GM18511 (cell line): ENCODE results near the gene SLC41A1.

Experiments used
- ATAC-seq: cut with Tn5 transposase; IDR thresholded peaks from one replicate; pipeline ENCODE4 v1.9.1; 2021; ENCODE audit warnings: mild to moderate bottlenecking, moderate library complexity; ENCODE audit not compliant: unreplicated experiment

Gene SLC41A1

DNA sequence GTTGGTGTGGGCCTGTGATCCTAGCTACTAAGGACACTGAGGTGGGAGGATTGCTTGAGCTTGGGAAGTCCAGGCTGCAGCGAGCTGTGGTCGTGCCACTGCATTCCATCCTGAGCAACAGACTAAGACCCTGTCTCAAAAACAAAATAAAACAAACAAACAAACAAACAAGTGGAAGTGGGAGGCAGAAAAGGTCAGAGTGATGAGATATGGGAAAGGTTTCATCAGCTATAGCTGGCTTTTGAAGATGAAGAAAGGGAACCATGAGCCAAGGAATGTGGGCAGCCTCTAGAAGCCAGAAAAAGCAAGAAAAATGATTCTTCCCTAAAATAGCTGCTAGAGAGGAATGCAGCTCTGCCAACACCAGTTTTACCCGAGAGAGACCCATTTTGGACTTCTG is 52.4 kb downstream of the SLC41A1 start:
- no peak for ATAC-seq

DNA sequence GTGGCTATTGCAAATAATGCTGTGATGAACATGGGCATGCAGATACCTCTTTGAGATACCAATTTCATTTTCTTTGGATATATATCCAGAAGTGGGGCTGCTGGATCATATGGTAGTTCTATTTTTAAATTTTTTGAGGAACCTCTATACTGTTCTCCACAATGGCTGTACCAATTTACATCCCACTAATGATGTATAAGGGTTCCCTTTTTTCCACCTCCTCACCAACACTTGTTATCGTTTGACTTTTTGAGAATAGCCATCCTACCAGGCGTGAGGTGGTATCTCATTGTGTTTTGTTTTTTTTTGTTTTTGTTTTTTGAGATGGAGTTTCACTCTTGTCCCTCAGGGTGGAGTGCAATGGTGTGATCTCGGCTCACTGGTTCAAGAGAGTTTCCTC is 56.4 kb downstream of the SLC41A1 start:
- ATAC-seq: no peak

DNA sequence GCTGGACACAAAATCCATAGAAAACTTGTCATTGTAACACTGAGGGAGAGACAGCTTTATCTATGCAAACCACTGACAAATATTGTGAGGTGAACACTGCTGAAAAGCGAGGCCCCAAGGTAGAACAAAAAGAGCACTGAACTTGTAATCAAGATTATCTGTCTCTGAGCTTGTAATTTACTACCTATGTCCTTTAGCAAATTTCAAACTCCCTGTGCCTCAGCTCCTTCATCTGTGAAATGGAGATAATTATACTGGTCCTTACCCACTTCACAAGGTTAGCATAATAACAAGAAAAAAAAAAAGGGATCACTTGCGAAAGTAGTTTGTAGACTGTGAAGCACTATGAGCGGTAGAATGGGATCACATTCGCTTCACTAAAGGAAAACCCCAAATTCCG is 58.1 kb downstream of the SLC41A1 start:
- no peak for ATAC-seq

DNA sequence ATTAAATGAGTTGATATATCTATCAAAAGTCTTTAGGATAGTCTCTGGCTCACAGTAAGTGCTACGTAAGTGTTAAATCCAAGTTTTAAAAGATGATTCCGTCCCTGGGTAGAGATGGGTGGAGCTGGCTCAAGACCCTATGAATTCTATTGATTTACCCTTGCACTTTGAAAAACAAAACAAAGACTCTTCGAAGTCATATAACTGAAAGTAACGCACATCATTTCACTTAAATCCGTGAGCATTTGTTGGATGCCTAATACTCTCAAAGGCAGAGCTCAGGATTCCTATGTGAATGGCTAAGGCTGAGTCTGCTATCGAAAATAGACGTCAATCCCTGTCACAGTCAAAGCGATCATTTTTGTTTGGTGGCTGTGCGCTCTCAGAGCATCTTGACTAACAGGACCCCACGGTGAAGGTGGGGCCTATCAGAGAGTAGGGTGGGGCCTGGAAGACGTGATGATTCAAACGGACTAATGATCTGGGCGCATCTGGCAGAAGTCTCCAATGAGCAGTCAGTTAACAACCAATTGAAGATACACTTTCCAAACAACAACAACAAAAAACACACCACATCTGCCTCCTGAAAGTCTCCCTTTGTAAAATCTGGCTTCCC is 61.9 kb downstream of the SLC41A1 start:
- ATAC-seq: no peak

DNA sequence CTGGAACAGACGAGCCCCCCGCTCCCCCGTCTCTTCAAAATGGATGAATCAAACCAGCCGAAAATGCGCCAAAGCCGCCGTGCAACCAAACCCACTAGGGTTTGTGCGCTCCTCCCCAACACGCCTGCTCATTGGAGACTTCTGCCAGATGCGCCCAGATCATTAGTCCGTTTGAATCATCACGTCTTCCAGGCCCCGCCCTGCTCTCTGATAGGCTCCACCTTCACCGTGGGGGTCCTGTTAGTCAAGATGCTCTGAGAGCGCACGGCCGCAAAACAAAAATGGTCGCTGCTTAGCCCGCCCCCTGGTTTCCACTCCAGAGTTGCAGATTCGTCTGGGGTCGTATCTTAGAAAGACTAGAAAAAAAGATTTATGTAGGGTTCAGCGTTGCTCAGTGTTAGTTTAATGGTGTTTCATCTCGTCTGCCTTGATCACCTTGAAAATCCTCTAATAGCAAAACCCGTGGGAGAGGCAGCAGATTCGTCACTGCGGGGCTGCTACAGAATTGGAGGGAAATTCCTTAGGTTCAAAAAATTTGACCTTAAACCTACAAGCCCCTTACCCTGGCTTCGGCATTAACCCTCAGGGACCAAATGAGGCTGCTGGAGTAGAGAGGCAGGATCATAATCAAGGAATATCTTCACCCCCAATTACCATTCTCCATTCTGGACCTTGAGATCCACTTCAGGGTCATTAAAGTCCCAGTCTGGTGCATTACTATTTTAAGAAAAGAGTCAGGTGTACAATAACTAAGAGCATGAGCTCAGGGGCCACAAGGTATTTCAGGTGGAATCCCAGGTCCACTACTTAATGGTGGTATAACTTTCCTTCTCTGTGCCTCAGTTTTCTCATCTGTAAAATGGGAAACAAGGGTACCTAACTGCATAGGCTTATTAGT is 62.6 kb downstream of the SLC41A1 start, which contains the start of gene NUCKS1:
NUCKS1 (minus strand) TSS at position 45 of the 898 bp plus-strand sequence. CDS start 209 bp downstream, outside the sequence.
- peak; percentile 80 for ATAC-seq

DNA sequence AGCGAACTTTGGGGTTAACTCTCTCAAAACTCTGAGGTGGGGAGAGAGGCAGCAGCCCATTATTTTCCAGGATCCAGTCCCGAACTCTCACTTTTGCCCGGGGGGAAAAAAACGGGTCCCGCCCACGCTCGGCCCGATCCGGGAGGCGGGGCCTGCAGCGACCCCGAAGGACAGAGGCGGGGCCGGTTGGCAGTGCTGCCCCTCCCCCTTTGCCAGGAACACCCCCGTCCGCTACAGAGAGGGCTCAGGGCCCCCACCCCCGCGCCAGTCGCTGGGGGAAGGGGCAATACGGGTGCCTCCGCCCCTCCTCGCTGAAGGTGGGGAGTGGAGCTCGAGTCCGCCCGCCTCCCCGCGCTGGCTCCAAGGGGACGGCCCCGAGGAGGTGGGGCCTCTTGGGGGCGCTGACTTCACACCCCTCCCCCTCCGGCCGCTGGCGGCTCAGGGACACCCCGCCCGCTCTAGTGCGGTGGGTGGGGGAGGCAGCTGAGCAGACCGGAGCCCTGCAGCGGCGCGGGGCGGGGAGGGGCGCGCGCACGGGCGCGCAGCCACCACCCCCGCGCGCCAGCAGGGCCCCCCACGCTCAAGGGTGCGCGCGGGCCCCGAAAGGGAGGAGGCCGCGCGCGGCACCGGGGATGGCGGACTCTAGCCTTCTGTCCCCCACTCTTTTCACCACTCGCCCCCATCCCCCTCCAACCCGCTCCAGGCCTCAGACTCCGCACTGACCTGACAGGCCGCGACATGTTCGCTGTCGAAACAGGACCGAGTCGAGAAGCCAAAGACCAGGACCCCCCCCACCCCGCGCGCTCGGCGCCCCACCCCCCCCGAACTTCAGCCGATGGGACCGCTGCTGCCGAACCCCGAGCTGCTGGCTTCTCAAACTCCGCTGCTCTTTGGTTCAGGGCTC is 63.5 kb downstream of the SLC41A1 start:
- peak; percentile 79 for ATAC-seq

DNA sequence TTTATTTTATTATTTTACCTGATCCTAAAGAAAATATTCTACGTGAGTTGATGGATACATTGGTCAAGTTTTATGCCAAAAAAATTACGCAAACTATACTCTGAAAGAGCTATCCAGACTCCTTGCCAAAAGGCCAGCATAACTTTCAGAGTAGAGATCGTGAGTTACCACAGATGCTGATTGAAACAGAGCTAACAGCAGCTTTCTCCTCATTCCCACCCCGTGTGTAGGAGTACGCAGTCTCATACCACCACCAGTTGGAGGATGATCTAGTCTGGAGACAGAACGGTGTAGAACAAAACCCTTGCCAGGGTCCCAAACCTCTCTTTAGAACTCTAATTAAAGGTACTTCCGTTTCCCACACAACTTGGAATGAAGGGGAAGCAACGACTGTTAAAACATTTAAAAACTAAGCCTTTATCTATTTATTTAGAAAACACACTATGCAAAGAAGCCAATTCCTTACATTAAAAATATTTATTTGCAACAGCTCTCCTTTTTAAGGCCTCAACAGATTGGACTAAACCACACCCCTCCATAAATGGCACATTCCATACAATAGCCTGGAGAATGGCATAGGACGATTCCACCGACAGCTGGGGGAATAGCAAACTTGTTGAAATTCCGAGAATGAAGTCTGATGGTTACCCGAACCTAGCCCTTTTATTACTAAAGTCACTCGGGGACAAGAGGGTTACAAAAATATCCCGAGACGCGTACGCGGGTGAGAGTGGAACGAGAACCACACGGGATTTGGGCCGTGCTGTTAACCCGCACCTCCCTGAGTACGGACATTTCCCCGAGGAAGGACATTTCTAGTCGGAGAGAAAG is 64.4 kb downstream of the SLC41A1 start:
- ATAC-seq: peak; percentile 26

DNA sequence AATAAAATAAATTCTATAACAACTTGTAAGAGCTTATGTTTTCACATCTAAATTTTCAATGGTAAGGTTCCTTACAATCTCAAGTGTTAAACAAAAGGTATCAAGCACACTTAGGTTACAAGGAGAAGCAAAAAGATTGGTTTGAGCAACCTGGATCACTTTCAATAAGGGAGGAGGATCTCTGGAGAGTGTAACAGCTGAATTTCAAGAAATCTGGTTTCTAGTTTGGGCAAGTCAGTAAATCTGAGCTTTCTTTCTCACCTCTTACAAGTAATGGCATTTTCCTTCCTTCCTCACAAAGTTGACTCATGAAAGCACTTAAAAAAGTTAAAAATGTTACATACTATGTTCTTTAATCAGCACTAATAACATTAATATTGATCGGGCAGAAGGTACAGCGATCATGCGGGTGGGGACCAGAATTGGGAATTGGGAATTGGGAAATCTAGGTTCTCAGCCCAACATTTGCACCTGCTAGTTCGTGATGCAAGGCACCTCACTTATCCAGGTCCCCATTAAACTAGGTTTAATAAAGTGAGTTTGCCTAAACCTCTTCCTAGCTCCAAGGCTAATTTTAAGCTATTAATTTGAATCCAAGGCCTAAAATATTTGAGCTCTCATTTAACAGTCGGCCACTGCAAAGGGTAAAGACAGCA is 66.1 kb downstream of the SLC41A1 start:
- no peak for ATAC-seq

DNA sequence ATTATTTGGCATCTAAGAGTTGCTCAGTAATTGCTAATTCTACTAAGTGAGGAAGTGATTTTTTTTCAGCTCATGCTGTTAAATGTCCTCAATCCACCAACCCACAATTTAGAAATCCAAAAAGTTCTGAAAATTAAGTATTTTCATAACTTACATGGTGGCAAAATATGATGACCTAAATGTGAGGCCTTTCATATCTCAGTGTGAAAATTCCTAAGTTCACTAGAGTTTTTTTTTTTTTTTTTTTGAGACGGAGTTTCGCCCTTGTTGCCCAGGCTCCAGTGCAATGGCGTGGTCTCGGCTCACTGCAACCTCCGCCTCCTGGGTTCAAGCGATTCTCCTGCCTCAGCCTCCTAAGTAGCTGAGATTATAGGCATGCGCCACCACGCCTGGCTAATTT is 68.6 kb downstream of the SLC41A1 start:
- no peak for ATAC-seq

DNA sequence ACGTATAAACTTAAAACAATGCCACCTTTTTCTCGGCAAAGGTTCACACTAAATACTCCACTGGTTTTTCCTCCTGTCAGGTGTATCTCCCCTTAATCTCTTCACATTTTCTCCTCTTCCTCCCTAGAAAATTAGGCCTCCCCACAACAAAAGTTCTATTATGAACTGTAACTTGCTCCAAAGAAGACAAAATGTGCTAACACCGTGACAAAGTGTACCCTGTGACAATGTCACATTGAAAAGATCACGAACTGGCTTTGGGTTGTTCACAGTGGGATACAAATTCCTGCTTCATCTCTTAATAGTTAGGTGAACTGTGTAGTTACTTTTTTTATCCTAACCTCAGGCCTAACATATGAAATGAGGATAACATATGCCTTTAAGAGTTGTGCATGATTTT is 69.0 kb downstream of the SLC41A1 start:
- no peak for ATAC-seq

DNA sequence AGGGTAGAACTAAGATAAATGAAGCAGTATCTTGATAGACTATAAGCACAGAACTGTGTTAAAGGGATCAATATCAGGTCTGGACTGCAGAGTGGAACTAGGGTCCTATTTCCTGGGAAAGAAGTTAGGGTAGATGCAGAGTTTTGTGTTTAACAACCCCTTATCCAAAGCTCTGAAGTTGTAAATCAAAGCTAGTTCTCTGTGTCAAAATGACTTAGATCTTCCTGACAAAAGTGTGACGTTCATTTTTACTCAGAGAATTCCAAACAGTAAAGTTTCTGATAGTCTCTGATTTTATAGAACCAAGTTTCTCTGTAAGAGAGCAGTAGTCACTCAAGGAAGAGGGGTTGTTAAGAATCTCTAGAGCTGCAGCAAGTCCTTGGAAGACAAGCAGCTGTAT is 71.3 kb downstream of the SLC41A1 start:
- no peak for ATAC-seq

DNA sequence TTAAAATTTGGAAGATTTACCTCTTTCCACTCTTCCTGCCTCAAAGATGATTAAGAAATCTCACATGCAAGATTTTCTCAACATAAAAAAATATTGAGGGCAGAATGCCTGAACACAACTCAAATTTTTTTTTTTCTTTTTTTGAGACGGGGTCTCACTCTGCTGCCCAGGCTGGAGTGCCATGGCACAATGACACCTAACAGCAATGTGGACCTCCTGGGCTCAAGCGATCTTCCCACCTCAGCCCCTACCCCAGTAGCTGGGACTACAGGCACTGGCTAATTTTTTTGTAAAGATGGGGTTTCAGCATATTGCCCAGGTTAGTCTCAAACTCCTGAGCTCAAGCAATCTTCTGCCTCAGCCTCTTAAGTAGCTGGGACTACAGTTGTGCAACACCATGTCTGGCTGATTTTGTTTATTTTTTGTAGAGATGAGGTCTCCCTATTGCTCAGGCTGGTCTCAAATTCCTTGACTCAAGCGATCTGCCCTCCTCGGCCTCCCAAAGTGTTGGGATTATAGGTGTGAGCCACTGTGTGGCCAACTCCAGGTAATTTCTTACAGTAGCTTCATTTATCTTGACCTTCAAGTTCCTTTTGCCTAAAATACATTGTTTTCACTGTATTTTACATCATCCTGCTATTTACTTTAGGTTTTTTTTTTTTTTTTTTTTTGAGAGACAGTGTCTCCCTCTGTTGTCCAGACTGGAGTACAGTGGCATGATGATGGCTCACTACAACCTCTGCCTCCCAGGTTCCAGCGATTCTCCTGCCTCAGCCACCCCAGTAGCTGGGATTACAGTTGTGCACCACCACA is 73.4 kb downstream of the SLC41A1 start:
- ATAC-seq: no peak
